ENCODE data around the gene TGFBR3. TPM values are rescaled to one million over a fixed set of nuclear protein-coding genes. Genes with fewer than 3 reads are reported as not detected.

Gene TGFBR3
- total and polyA plus RNA-seq, 2 of the 13 experiments (the other 11 are each of a cell fraction or from before 2014, with no cell fraction given): 76.5 to 195 TPM

DNA sequence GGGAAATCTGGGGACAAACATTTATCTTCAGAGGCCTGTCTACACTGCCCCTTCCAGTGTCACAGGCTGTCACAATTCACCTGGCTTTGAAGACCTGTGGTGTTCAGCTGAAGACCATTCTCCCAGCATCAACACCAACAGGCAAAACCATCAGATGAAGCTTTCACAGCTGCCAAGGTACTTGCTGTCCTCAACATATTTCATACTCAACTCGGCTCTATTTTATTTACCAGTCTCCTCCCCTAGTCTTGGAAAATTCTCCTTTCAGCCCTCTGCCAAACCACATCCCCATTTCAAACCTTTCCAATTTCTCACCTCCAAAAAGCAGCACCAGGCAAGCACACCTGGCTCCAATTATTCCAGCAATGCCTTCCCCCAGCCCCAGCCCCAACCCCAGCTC lies 108.8 kb downstream of the TGFBR3 start:
- no peaks in the 10 kb centered on the region for H3K27me3 ChIP-seq (ENCODE audit: control insufficient read depth in 1 of 2, insufficient read depth in 2 of 2, low read length in 2 of 2)
- ATAC-seq (no peak), DNase-seq (ENCODE audit: low spot score) (no peak), FAIRE-seq (no peak)
- peaks cover 27% of the 10 kb centered on the region for H3K79me2 ChIP-seq (ENCODE audit: insufficient read depth, low read length)
- 88% methylated on average over 1 of the region's 1 CpG for WGBS (ENCODE audit: low lambda C conversion rate)
- H3K9me3 ChIP-seq (ENCODE audit: low read length): no peaks in the 10 kb centered on the region
- no peak overlapping the region for H3K4me2 ChIP-seq (ENCODE audit: low read depth, low read length)
- no peak overlapping the region for H2AFZ ChIP-seq (ENCODE audit: low read length)
- no peak overlapping the region for H3K9ac ChIP-seq (ENCODE audit: insufficient read depth, low read depth, low read length)
- CTCF ChIA-PET (ENCODE audit: low intra/inter-chr PET ratio, low total read pairs): no interaction called here
- BruUV-seq (replicated peaks): no TSS peak
- POLR2A ChIA-PET: no interaction called here
- H3K4me3 ChIP-seq (replicated peaks in 1 of 3; ENCODE audit: insufficient read depth in 1 of 3, low read depth in 2 of 3, low read length in 3 of 3): no peak overlapping the region
- peaks cover 3% of the 10 kb centered on the region; the same call in 1 of the 2 replicates for H4K20me1 ChIP-seq (ENCODE audit: insufficient read depth, low read length)
- intact Hi-C loops (cut with micrococcal nuclease; ENCODE audit: unreplicated experiment): no loop called here
- TF ChIP-seq ZFY (CRISPR knock-in tag; IDR thresholded peaks at IDR 0.05) (no peak), ONECUT2 (CRISPR knock-in tag; IDR thresholded peaks at IDR 0.05) (no peak), ZNF589 (CRISPR knock-in tag; conservative IDR thresholded peaks at IDR 0.05) (no peak), ZNF549 (CRISPR knock-in tag; IDR thresholded peaks at IDR 0.05) (no peak)
- TF ChIP-seq, protein P1, sequence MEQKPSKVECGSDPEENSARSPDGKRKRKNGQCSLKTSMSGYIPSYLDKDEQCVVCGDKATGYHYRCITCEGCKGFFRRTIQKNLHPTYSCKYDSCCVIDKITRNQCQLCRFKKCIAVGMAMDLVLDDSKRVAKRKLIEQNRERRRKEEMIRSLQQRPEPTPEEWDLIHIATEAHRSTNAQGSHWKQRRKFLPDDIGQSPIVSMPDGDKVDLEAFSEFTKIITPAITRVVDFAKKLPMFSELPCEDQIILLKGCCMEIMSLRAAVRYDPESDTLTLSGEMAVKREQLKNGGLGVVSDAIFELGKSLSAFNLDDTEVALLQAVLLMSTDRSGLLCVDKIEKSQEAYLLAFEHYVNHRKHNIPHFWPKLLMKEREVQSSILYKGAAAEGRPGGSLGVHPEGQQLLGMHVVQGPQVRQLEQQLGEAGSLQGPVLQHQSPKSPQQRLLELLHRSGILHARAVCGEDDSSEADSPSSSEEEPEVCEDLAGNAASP (CRISPR knock-in tag; IDR thresholded peaks at IDR 0.05; ENCODE audit: borderline replicate concordance): no peak
- TF ChIP-seq, protein P2, sequence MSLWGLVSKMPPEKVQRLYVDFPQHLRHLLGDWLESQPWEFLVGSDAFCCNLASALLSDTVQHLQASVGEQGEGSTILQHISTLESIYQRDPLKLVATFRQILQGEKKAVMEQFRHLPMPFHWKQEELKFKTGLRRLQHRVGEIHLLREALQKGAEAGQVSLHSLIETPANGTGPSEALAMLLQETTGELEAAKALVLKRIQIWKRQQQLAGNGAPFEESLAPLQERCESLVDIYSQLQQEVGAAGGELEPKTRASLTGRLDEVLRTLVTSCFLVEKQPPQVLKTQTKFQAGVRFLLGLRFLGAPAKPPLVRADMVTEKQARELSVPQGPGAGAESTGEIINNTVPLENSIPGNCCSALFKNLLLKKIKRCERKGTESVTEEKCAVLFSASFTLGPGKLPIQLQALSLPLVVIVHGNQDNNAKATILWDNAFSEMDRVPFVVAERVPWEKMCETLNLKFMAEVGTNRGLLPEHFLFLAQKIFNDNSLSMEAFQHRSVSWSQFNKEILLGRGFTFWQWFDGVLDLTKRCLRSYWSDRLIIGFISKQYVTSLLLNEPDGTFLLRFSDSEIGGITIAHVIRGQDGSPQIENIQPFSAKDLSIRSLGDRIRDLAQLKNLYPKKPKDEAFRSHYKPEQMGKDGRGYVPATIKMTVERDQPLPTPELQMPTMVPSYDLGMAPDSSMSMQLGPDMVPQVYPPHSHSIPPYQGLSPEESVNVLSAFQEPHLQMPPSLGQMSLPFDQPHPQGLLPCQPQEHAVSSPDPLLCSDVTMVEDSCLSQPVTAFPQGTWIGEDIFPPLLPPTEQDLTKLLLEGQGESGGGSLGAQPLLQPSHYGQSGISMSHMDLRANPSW (CRISPR knock-in tag; IDR thresholded peaks at IDR 0.05; ENCODE audit: borderline replicate concordance): no peak
- TF ChIP-seq, protein P3, sequence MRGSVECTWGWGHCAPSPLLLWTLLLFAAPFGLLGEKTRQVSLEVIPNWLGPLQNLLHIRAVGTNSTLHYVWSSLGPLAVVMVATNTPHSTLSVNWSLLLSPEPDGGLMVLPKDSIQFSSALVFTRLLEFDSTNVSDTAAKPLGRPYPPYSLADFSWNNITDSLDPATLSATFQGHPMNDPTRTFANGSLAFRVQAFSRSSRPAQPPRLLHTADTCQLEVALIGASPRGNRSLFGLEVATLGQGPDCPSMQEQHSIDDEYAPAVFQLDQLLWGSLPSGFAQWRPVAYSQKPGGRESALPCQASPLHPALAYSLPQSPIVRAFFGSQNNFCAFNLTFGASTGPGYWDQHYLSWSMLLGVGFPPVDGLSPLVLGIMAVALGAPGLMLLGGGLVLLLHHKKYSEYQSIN (CRISPR knock-in tag; IDR thresholded peaks at IDR 0.05; ENCODE audit: borderline replicate concordance): no peak
- peaks cover 25 to 75% of the 10 kb centered on the region in 2 experiments for H3K36me3 ChIP-seq (replicated peaks in 1 of 2; ENCODE audit: control insufficient read depth in 1 of 2, insufficient read depth in 2 of 2, low read length in 2 of 2)
- H3K27ac ChIP-seq (ENCODE audit: extremely low read length, insufficient read depth, low read length): no peak overlapping the region
- H3K4me1 ChIP-seq (ENCODE audit: insufficient read depth, low read length): no peaks in the 10 kb centered on the region; the same call in 1 of the 2 replicates
- in situ Hi-C loops (cut with HindIII; ENCODE audit: extremely low pct_ligation_motif_present, low pct_unique_long_range_greater_than_20kb): no loop called here
